GM21515 (cell line): ENCODE measurements around the gene MRPL40.

ENCODE experiments used
- ATAC-seq: cut with Tn5 transposase; IDR thresholded peaks from one replicate; pipeline ENCODE4 v1.9.1; 2021; ENCODE audit not compliant: unreplicated experiment

Gene MRPL40

DNA sequence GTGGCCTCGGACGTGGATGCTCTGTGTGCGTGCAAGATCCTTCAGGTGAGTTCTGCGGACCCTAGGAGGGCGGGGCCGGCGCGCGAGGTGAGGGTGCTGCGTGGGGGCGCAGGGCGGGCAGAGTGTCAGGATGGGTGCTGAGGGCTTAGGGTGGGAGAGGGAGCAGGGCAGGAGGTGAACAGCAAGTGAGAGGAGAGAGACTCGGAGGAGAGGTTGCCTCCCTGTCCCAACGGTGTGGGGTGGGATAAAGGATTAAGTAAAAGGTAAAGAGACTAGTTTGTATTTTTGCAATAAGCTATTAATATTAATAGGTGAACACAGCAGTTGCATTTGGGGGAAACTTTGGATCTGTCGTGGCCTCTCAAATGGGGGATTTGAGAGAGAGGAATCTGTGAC is 47.8 kb downstream of the MRPL40 start:
- no peak for ATAC-seq

DNA sequence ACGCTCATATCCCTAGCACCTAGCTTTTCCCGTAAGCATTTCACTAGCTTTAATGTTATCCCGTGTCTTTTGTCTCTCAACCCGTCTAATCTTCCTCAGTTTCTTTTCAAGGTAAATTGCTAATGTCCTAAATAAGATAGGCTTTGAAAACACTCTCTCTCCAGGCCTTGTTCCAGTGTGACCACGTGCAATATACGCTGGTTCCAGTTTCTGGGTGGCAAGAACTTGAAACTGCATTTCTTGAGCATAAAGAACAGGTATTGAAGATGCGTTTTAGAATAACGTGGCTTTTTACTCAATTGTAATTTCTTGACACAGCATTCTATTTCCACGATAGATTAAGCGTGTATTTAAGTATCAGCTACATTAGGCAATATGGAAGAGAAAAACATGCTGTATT is 48.4 kb downstream of the MRPL40 start:
- no peak for ATAC-seq

DNA sequence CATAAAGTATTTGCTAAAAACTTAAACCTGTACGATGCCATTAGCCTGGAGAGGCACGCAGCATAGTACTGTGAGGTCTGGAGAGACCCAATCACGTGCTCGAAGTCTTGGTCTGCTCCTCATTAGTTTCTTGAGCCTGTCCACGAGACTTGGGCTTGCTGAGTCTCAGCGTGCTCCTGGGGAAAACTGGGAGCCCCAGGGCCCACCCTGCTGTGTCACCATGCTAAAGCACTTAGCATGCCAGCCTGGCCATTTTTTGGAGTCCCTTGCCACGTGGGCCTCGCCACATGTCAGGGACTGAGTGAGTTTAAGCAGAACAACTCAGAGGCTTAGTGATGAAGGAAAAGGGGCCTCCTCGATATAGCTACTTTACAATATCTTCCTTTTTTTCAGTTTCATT is 50.0 kb downstream of the MRPL40 start:
- ATAC-seq: no peak

- no peak for ATAC-seq
Measured at GRCh38 chr22:19483481-19484244, 51.3 kb downstream of the MRPL40 start.
